NT2/D1 (cell line): ENCODE measurements around the gene IL7R.

Source experiments
- DNase-seq: peaks from one replicate; pipeline ENCODE4 v3.0.0-alpha.2; 2011; ENCODE audit warnings: low read depth, low spot score
- H3K27me3 ChIP-seq: 2 replicates; pipeline ENCODE4 v1.6.0; 2011; ENCODE audit warnings: mild to moderate bottlenecking; ENCODE audit not compliant: insufficient read length, insufficient read depth
- H3K36me3 ChIP-seq: 2 replicates; pipeline ENCODE4 v1.6.1; 2011; ENCODE audit warnings: mild to moderate bottlenecking, low read length, mixed read lengths; ENCODE audit not compliant: insufficient read depth, insufficient read length
- H3K4me1 ChIP-seq: 2 replicates; pipeline ENCODE4 v1.5.1; 2011; ENCODE audit not compliant: insufficient read depth, insufficient read length
- H3K4me3 ChIP-seq: 2 replicates; pipeline ENCODE4 v1.5.1; 2011; ENCODE audit warnings: low read depth; ENCODE audit not compliant: insufficient read length
- H3K9ac ChIP-seq: 2 replicates; pipeline ENCODE4 v1.6.0; 2011; ENCODE audit warnings: low read depth; ENCODE audit not compliant: insufficient read length
- H3K9me3 ChIP-seq: 2 replicates; pipeline ENCODE4 v1.5.1; 2011; ENCODE audit warnings: mild to moderate bottlenecking, low read length; ENCODE audit not compliant: insufficient read depth
- SUZ12 ChIP-seq: IDR thresholded peaks from 2 replicates; pipeline ENCODE4 v1.6.1; 2011; ENCODE audit not compliant: insufficient read length, insufficient read depth; ENCODE audit errors: extremely low read depth
- YY1 ChIP-seq: IDR thresholded peaks from 2 replicates; pipeline ENCODE4 v1.6.1; 2011; ENCODE audit not compliant: insufficient read length, insufficient read depth
- ZNF274 ChIP-seq: IDR thresholded peaks from 2 replicates; pipeline ENCODE4 v1.6.1; 2011; ENCODE audit warnings: mild to moderate bottlenecking, low read depth, low read length

Gene IL7R

DNA sequence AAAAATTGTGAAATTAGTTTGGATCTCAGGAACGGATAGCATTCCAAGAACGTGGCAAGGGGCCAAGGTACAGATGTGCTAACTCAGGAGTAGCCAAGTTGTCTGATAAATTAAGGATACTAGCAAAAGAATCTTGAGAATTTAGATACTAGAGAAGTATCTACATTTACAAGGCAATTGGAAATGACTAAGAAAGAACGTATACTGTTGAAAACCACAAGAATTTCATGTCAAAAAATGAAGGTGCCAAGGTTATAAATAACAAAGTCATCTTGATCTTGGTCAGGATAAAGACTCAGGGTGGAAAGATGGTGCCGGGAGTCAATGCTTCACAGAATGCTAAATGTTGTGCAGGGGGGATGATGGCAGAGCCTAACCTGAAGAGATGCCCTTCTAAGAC lies 62.5 kb downstream of the IL7R start:
- Histone ChIP-seq H3K9me3 (no peaks in the 10 kb centered on the region), H3K27me3 (peaks cover 5% of the 10 kb centered on the region), H3K9ac (no peak overlapping the region), H3K36me3 (no peaks in the 10 kb centered on the region), H3K4me1 (no peaks in the 10 kb centered on the region), H3K4me3 (no peak overlapping the region)
- no peak for DNase-seq
- no peak for TF ChIP-seq ZNF274
- no peak for TF ChIP-seq YY1
- no peak for TF ChIP-seq SUZ12

DNA sequence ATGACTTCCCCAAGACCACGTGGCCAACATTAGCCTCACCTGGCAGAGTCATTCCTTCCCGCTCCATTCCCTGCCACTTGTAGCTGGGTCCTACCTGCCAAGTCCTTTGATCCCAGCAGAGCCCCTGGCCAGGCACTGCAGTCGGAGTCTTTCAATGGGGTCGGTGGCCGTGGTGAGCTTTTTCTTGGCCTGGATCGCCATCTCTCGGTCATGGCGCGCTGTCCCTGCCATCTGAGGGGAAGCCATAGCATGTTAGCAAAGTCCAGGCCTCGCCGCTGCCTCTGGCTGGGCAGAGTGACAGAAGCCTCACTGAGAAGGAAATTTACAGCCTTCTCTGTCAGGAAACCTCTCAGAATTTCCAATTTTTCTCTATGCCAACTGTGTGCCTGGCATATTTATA lies 64.2 kb downstream of the IL7R start:
- DNase-seq: no peak
- H3K4me1 ChIP-seq: no peaks in the 10 kb centered on the region
- peaks cover 20% of the 10 kb centered on the region for H3K27me3 ChIP-seq
- no peak overlapping the region for H3K4me3 ChIP-seq
- no peak overlapping the region for H3K9ac ChIP-seq
- no peaks in the 10 kb centered on the region for H3K9me3 ChIP-seq
- TF ChIP-seq SUZ12 (no peak), YY1 (no peak), ZNF274 (no peak)
- no peaks in the 10 kb centered on the region for H3K36me3 ChIP-seq

DNA sequence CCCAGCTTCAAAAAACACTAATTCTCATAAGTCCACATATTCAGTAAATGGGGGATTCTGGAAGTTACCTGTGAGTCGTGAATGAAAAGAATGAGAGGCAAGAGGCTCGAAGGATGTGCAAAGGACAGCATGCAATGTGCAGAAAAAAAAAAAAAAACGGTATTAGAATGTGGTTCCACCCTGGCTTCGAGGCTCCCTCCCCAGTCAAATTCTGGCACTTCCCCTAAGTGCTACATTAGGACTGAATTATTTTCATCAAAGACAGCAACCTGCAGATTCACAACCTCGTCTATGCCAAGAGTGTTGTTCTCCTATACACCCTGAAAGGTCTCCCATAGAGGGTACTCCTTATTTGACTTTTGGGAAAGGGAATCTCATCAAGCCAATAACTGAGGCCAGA lies 65.2 kb downstream of the IL7R start:
- H3K27me3 ChIP-seq: peaks cover 20% of the 10 kb centered on the region
- H3K4me1 ChIP-seq: no peaks in the 10 kb centered on the region
- TF ChIP-seq ZNF274: no peak
- no peak for TF ChIP-seq YY1
- no peak for TF ChIP-seq SUZ12
- DNase-seq: no peak
- no peak overlapping the region for H3K9ac ChIP-seq
- H3K4me3 ChIP-seq: no peak overlapping the region
- no peaks in the 10 kb centered on the region for H3K36me3 ChIP-seq
- no peaks in the 10 kb centered on the region for H3K9me3 ChIP-seq

DNA sequence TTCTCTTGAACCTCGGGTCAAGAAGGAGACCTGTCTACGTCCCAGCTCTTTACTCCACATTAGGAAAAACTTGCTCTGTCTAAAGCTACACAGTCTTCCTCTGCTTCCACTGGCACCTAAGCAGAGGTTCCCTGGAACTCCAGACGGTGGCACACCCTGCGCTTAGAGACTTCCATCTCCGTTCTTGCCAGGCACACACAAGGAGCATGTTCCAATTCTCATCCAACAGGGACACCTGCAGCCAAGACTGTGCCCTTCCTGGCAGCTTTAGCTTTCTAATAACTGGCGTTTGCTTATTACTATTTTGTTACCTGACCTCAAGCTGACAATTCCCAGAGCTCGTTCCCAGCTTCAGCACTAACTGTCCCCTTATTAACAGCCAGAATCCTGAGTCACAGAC lies 65.8 kb downstream of the IL7R start:
- H3K9me3 ChIP-seq: no peaks in the 10 kb centered on the region

DNA sequence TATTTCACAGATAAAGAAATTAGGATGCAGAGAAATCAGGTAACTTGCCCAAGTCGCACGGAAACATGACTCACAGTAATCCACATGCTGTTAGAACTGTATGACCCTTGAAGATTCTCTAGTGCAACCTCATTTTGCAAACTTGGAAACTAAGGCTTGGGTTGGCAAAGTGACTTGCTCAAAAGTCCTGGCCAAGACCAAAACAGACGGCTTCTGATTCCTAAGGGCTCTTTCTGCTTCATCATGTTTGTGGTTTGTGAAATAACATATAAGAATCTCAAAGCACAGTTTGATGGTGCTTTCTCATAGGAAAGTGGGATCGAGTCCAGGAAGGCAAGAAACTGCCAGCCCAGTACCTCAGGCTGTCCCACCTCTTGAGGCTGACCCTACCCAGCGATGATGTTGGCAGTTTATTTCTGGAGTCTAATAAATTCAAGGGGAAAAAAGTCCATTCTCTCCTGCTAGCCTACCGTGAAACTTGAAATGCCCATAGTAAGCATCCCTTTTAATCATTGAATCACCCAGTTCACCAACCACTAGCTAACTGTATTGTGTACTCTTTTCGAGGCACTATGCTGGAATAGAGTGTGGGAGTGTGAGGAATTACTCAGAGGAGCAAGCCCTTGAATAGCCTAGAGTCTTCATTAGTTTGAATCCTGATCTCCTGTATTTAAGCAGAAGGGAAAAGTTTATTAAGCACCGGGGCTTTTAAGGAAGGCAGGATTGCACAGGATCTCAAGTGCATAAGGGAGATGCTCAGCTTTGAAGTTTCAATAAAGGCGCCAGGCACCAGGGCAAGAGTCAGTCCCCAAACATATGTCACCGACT lies 67.6 kb downstream of the IL7R start:
- TF ChIP-seq SUZ12 (no peak), YY1 (no peak), ZNF274 (no peak)
- no peak for DNase-seq
- no peaks in the 10 kb centered on the region for H3K36me3 ChIP-seq
- peaks cover 20% of the 10 kb centered on the region for H3K27me3 ChIP-seq
- no peak overlapping the region for H3K4me3 ChIP-seq
- H3K4me1 ChIP-seq: no peaks in the 10 kb centered on the region
- H3K9me3 ChIP-seq: no peaks in the 10 kb centered on the region
- no peak overlapping the region for H3K9ac ChIP-seq

More for the DNA sequence above, 65.8 kb downstream of the IL7R start:
- Histone ChIP-seq H3K4me1 (no peaks in the 10 kb centered on the region), H3K27me3 (peaks cover 20% of the 10 kb centered on the region), H3K36me3 (no peaks in the 10 kb centered on the region), H3K9ac (no peak overlapping the region), H3K4me3 (no peak overlapping the region)
- no peak for DNase-seq
- TF ChIP-seq ZNF274: no peak
- TF ChIP-seq SUZ12: no peak

DNA sequence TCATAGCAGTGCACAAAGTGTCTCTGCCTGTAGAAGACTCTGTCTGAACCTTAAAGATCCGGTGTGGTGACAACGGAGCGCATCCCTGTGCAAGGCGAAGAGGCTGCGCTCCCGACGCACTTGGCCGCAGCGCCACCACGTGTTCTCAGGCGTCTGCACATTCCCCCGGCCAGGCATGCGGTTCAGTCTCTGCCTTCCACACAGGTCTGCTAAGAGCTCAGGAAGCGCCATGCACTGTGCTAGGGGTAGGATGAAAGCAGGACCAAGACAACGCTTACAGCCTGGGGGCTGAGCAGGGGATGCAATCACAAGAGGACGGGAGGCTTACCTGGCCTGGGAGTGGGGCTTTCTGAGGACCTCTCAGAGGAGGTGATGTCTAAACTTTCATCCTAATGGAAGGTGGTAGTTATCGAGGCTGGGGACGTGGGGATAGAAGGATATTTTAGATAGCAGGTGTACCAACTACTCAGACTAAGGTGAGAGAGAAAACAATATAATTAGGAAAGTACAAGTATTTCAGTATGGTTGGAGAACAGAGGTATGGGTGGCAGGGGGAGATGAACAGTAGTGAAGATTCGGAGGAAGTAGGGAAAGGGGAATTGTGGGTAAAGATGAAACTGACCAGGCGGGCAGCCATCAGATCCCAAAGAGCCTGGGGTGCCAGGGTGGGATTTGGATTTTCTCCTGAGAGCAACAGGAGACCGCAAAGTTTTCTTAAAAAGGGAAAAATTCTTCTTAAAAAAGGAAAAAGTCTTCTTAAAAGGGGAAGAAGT lies 68.4 kb downstream of the IL7R start:
- H3K4me1 ChIP-seq: no peaks in the 10 kb centered on the region
- no peak for TF ChIP-seq ZNF274
- no peak for TF ChIP-seq YY1
- TF ChIP-seq SUZ12: no peak
- no peak overlapping the region for H3K4me3 ChIP-seq
- H3K9ac ChIP-seq: no peak overlapping the region
- H3K36me3 ChIP-seq: no peaks in the 10 kb centered on the region
- peaks cover 20% of the 10 kb centered on the region for H3K27me3 ChIP-seq
- no peaks in the 10 kb centered on the region for H3K9me3 ChIP-seq
- peak; percentile 39 for DNase-seq

DNA sequence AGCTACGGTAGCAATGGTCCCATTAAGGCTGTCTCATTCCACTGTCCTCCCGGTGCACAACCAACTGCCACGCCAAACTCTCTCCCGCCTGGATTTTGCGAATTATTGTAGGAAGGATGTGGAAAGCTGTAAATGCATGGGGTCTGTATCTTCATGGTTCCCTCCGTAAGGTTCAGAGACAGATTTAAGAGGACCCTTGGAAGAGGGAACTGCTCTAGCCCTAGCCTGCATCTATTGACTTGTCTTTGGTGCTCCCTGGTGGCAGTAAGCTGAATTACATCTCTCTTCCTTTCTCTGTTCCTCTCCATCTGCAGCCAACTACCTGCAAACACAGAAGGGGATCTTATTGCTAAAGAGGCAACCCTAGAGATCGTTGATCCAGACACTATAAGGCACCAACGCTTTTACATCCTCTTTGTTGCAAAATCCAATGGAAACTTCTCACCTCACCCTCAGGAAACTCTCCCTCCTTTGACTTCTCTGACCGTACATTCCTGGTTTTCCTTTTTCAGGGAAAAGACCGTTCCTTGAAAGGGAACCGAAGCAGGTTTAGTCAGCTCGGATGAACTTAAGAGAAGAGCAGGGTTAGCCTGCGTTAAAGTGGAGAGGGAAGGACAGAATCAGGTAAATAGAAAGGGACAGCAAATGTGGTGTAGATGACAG lies 69.8 kb downstream of the IL7R start:
- H3K27me3 ChIP-seq: peaks cover 20% of the 10 kb centered on the region
- TF ChIP-seq YY1 (no peak), ZNF274 (no peak), SUZ12 (no peak)
- peak; percentile 22 for DNase-seq
- H3K36me3 ChIP-seq: no peaks in the 10 kb centered on the region
- no peak overlapping the region for H3K9ac ChIP-seq
- H3K9me3 ChIP-seq: no peaks in the 10 kb centered on the region
- no peaks in the 10 kb centered on the region for H3K4me1 ChIP-seq
- H3K4me3 ChIP-seq: no peak overlapping the region
